Stimulated activated CD8-positive, alpha-beta memory T cell treated with anti-CD3 and anti-CD28 coated beads, Interleukin-4, amount 100 ng/mL, for 24 hours (primary cell): ENCODE measurements around the gene TRIM17.

Experiments
- DNase-seq: peaks from one replicate; pipeline ENCODE4 v3.0.0-alpha.2; 2020; ENCODE audit warnings: low read depth

TRIM17 gene

GRCh38 chr1:228416217-228416933 lies at the start of gene TRIM17:
TSS of gene TRIM17 (minus strand) at chr1:228416861. CDS start at chr1:228415072, 1,789 bp downstream.
- peak; percentile 26 for DNase-seq

DNA sequence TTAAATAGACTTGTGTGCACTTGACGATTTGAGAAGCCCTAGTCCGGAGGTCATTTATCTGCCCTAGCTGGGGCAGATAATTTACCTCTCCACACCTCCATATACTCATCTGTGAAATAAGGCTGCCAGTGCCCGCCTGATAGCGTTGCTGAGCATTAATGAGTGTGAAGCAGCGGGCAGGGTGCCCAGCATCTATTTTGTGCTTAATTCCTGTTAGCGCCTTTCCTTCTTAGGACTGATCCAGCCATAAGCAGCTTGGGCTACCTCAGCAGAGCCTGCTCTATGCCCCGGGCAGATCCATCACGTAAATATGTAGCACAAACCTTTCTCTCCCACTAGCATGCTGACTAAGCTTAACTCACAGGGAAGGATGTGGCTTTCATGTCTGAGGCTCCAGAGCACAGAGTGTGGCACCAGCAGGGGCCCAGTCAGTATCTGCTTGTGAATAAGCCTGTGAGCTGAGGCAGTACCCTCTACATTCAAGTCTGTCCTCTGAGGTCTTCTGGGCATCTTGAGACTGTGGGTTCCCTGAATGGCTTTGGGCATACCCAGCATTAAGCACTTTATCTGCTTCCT lies 49.0 kb upstream of the TRIM17 start:
- no peak for DNase-seq

DNA sequence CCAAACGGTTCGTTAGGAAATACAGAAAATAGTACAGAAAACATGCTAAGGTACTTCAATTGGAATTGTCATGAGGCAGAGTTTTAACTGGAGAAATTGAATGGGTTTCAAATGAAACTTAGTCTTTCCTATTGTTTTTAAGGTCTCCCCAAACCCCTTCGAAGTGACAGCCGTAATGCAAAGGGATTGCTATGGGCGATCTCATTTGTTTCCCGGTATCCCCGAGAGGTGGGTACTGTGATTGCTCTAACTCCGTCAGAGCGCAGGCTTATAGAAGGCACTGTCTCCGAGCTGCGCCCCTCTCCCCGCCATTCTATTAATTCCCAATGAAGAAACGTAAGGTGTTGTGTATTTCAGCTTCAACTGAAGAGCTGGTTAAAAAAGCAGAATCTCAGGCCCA lies 48.5 kb upstream of the TRIM17 start:
- no peak for DNase-seq

DNA sequence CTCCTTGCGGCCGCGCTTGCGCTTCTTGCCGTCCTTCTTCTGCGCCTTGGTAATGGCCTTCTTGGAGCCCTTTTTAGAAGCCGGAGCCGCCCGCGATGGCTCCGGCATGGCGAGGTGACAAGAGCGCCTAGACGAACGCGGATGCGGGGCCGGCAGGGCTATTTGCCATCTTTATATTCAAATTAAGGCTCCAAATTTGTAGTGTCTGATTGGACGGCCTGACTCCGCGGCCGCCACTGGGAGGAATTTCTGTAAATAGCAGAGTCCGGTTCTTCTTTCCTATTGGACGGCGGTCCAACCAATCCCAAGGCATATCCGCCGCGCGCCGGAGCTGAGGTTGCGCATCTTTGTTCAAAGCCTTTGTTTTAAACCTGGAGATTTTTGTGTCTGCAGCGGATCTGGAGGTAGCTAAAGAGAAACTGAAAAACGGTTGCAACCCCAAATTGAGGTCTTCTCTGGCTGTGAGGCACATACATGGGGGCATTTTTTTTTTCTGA lies 47.9 kb upstream of the TRIM17 start:
- peak; percentile 79 for DNase-seq

- no peak for DNase-seq
Observed at GRCh38 chr1:228463559-228464455, 47.1 kb upstream of the TRIM17 start.

DNA sequence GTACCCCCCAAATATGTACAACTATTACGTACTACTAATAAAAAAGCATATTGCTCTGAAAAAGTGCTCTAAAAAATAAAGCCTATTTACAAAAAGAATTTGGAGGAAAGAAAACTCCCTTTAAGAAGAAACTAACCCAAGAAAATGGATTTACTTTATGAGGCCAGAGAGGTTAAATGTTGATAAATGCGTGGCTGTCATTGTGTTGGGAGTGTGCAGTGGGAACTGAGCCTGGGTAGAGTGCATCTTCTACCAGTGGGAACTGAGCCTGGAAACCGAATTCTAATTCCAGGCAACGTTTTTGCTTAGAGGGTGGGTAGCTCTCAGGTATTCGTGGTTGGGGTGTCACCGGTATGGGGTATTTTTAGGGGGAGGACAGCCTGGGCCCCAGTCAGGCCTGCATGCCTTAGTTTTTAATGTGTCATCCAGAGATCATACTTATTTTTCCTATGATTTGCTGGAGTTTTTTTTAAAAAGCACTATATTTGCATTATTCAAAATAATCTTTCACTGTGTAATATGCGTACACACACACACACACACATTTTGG lies 46.4 kb upstream of the TRIM17 start:
- no peak for DNase-seq

DNA sequence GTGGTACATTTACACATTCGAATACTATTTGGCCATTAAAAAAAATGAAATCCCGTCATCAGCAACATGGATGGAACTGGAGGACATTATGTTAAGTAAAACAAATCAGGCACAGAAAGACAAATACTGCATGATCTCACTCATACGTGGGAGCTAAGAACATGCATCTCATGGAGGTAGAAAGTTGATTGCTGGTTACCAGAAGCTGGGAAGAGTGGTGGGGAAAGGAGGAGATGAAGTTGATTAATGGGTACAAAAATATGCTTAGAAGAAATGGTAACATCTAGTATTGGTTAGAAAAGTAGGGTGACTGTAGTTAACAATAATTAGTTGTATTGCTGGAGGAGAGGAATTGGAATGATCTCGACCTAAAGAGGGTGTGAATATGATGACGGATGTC lies 45.9 kb upstream of the TRIM17 start:
- DNase-seq, result no peak

DNA sequence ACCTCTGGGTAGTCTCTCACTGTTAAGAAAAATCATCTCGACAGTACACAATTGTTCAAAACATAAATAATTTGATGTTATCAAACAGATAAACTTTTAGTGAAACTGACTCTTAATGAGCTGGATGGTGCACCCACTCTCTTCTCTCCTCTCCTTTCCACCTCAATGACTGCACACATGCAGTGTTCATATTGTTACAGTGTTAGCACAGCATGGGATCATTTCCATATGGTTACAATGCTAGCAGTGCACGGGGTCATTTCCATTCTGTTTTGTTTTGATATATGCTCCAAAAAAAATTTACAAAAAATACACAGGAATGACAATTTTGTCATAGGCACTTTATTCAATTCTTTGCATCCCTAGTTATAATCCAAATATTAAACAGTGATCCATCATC lies 44.2 kb upstream of the TRIM17 start:
- no peak for DNase-seq

- DNase-seq, result no peak
Observed at GRCh38 chr1:228459091-228459993, 42.7 kb upstream of the TRIM17 start.

GRCh38 chr1:228457396-228458176 lies 40.9 kb upstream of the TRIM17 start:
- DNase-seq, result peak; percentile 66

DNA sequence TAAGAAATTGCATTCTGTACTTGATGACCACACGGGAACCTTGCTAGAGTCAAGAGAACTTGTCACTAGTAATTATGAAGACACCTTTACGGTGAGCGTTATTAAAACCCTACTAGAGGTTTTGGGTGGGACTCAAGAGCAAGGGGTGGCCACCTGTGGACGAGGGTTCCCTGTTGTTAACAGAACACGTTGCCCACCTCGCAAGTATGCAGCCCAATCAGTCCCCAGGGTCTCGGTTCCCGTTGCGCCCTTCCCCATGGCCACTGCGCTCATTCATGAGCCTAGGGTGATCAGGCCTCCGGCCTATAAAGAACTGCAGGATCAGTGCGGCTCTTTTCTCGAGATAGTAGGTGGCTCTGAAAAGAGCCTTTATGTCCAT lies 40.3 kb upstream of the TRIM17 start:
- no peak for DNase-seq

GRCh38 chr1:228456252-228457016 lies 39.8 kb upstream of the TRIM17 start:
- DNase-seq, result no peak

DNA sequence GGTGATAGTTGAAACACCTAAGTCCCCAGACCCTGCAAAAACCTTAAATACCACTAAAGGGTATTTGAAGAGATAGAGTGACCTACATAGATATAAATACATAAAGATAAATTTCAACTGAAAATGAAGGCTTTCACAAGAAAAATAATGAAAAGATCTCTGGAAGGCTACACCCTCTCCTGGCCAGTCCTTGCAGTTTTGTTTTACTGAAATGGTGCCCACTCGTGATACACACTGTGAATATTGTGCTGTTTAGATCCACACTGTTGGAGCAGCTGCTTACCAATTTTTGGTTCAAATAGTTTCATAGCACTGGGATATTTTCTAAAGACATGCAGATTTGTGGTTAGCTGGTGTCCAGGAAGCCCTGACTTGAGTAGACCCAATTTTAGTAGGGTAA lies 39.1 kb upstream of the TRIM17 start:
- DNase-seq, result no peak

GRCh38 chr1:228454238-228454637 lies 37.6 kb upstream of the TRIM17 start:
- DNase-seq, result no peak

DNA sequence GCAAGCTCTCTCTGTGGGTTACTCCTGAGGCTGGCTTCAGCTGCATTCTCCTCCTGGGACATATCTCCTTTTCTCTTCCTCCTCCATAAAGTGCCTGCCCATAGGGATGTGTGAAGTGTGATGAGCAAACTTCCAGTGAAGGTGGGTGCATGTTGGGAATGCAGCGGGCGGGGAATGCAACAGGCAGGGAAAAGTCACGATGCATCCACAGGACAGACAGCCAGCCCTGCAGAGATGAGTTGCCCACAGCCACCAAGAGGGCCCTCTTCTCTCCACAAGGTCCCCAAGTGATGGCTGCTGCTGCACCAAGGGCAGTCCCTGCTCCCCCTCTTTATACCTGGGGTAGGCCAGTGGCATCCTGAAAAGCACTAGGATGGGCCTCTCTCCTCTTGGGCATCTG lies 37.0 kb upstream of the TRIM17 start:
- DNase-seq, result no peak

GRCh38 chr1:228453022-228453560 lies 36.4 kb upstream of the TRIM17 start:
- no peak for DNase-seq

GRCh38 chr1:228452194-228453021 lies 35.7 kb upstream of the TRIM17 start:
- DNase-seq, result no peak

DNA sequence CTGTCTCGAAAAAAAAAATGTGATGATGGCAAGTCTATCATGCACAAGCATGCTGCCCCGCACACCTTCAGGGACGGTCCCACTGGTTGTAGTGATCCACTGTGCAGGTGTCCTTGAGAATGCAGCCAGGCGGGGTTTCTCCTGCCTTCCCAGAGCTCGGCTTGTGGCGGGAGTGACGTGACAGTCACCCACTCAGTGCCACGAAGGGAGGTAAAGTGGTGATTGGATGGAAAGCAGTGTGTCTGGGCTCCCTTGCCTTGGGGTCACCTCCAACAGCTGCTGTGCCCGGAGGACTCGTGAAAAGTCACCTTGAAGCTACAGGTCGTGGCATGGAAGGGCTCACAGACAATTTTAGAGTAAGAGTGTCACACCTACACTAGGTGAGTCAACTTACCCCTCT lies 33.5 kb upstream of the TRIM17 start:
- DNase-seq, result no peak

DNA sequence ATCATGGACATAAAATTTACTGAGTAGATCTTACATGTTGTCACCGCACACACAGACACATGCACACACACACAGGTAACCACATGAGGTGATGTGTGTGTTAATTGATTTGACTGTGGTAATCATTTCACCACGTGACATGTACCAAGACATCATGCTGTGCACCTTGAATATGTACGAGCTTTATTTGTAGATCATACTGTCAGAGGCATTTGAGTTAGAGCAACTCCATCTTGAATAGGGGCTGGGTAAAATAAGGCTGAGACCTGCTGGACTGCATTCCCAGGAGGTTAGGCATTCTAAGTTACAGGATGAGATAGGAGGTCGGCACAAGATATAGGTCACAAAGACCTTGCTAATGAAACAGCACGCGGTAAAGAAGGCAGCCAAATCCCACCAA lies 31.7 kb upstream of the TRIM17 start:
- no peak for DNase-seq
